ENCODE measurements around the gene STAT3. TPM values are rescaled to one million over a fixed set of nuclear protein-coding genes. Genes with fewer than 3 reads are reported as not detected.
"Not testable (repeated sequence)": the region's sequence is repeated elsewhere in the genome, so short reads cannot be mapped to it uniquely, and the experiment has no call there.

STAT3 gene
- total RNA-seq, 2 donors from 2014 or later: 346 to 380 TPM

GRCh38 chr17:42311240-42312034 lies 76.8 kb downstream of the STAT3 start:
- DNase-seq: no peak
- Mint-ChIP-seq H3K9me3 (no peaks in the 10 kb centered on the region), H3K36me3 (ENCODE audit: insufficient read depth in 2 of 2) (peaks cover 13 to 39% of the 10 kb centered on the region in 2 donors), H3K4me1 (ENCODE audit: low read depth) (peaks cover 85% of the 10 kb centered on the region), H3K27me3 (ENCODE audit: low read depth) (no peaks in the 10 kb centered on the region), H3K27ac (peak overlapping the region; percentile 87), H3K4me3 (peak overlapping the region; percentile 39 to 80)
- ATAC-seq (replicated peaks in 1 of 2): no peak

GRCh38 chr17:42310787-42311215 lies 77.4 kb downstream of the STAT3 start:
- H3K27me3 Mint-ChIP-seq (ENCODE audit: low read depth): no peaks in the 10 kb centered on the region
- H3K9me3 Mint-ChIP-seq: no peaks in the 10 kb centered on the region
- H3K4me1 Mint-ChIP-seq (ENCODE audit: low read depth): peaks cover 84% of the 10 kb centered on the region
- ATAC-seq (replicated peaks in 1 of 2) (peak; percentile 34 to 45), DNase-seq (peak in 1 of 2 donors; percentile 47)
- H3K36me3 Mint-ChIP-seq (ENCODE audit: insufficient read depth in 2 of 2): peaks cover 15 to 41% of the 10 kb centered on the region in 2 donors
- peak overlapping the region; percentile 87 for H3K27ac Mint-ChIP-seq
- H3K4me3 Mint-ChIP-seq: peak overlapping the region; percentile 39 to 80

DNA sequence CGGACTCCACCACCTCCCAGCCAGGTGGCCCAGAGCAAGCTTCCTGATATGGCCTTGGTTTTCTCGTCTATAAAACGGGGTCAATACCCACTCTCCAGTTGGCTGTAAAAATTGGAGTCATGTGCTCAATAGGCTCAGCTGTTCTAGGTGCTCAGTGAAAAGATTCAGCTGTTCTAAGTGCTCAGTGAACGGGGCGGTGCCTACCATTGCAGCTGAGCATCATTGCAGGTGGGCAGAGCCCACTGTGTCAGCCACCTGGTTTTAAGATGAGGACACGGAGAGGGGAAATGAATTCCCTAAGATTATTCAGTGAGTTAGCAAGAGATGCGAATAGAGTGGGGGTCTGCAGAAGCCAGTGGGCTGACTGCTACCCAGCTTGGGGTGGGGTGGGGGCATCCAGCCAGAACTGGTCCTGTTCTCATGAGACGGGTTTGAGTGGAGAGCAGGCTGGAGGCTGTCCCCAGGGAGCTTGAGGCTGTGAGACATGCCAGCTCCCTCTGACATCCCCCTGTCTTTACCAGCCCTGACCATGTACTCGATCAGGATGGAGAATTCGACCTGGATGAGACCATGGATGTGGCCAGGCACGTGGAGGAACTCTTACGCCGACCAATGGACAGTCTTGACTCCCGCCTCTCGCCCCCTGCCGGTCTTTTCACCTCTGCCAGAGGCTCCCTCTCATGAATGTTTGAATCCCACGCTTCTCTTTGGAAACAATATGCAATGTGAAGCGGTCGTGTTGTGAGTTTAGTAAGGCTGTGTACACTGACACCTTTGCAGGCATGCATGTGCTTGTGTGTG lies 78.1 kb downstream of the STAT3 start:
- Mint-ChIP-seq H3K27me3 (ENCODE audit: low read depth) (no peaks in the 10 kb centered on the region), H3K4me3 (peak overlapping the region; percentile 44 to 80), H3K36me3 (ENCODE audit: insufficient read depth in 2 of 2) (peaks cover 12 to 35% of the 10 kb centered on the region in 2 donors), H3K27ac (peak overlapping the region; percentile 87), H3K9me3 (no peaks in the 10 kb centered on the region), H3K4me1 (ENCODE audit: low read depth) (peaks cover 79% of the 10 kb centered on the region)
- ATAC-seq (replicated peaks in 1 of 2) (no peak), DNase-seq (no peak)

DNA sequence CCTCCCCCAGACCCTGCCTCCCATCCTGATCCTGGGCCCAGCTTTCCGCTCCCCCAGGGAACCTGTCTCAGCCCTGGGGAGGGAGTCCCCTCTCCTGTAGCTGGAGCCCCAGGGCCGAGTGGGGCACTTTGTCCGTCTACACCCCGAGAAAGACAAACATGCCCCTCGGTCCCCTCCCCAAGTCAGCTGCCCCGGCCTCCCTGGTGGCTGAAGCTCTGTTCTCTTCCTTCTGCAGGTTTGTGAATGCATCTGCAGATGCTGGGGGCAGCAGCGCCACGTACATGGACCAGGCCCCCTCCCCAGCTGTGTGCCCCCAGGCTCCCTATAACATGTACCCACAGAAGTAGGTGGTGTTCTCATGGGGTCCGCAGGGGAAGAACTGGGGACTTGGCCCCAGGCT lies 79.1 kb downstream of the STAT3 start:
- Mint-ChIP-seq H3K4me3 (no peak overlapping the region), H3K27ac (peak overlapping the region; percentile 74), H3K36me3 (ENCODE audit: insufficient read depth in 2 of 2) (peaks cover 17 to 42% of the 10 kb centered on the region in 2 donors), H3K27me3 (ENCODE audit: low read depth) (no peaks in the 10 kb centered on the region), H3K4me1 (ENCODE audit: low read depth) (peaks cover 82% of the 10 kb centered on the region), H3K9me3 (no peaks in the 10 kb centered on the region)
- ATAC-seq (replicated peaks in 1 of 2) (no peak), DNase-seq (no peak)

DNA sequence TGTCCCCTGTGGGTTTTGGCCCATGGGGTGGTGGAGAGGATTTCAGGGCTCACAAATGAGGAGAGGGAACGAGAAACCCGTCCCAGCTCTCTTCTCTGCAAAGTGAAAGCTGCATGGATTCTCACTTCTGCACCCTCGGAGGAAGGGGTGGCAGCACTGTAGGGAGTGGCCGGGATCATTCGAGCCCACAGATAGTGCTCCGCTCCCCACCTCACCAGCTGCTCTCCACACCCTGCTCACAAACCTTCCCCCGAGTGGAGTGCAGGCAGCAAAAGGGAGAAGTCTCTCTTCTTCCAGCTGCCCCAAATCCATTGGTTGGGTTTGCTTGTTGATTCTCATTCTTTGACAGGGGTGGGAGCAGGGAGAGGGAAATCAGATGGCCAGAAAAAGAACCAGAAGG lies 79.8 kb downstream of the STAT3 start:
- peak overlapping the region; percentile 74 for H3K27ac Mint-ChIP-seq
- DNase-seq: no peak

GRCh38 chr17:42307362-42307927 lies 80.8 kb downstream of the STAT3 start:
- Mint-ChIP-seq H3K9me3 (no peaks in the 10 kb centered on the region), H3K4me3 (peak overlapping the region in 1 of 2 donors; percentile 43), H3K27ac (peak overlapping the region; percentile 89), H3K36me3 (ENCODE audit: insufficient read depth in 2 of 2) (peaks cover 22 to 42% of the 10 kb centered on the region in 2 donors), H3K27me3 (ENCODE audit: low read depth) (no peaks in the 10 kb centered on the region), H3K4me1 (ENCODE audit: low read depth) (peaks cover 79% of the 10 kb centered on the region)
- ATAC-seq (replicated peaks in 1 of 2) (no peak), DNase-seq (no peak)

More for the DNA sequence above, 79.8 kb downstream of the STAT3 start:
- H3K27me3 Mint-ChIP-seq (ENCODE audit: low read depth): no peaks in the 10 kb centered on the region
- H3K9me3 Mint-ChIP-seq: no peaks in the 10 kb centered on the region
- no peak overlapping the region for H3K4me3 Mint-ChIP-seq
- peaks cover 20 to 40% of the 10 kb centered on the region in 2 donors for H3K36me3 Mint-ChIP-seq (ENCODE audit: insufficient read depth in 2 of 2)
- H3K4me1 Mint-ChIP-seq (ENCODE audit: low read depth): peaks cover 82% of the 10 kb centered on the region
- no peak for ATAC-seq (replicated peaks in 1 of 2)

GRCh38 chr17:42306385-42306667 lies 81.9 kb downstream of the STAT3 start:
- Mint-ChIP-seq H3K27me3 (ENCODE audit: low read depth) (no peaks in the 10 kb centered on the region), H3K9me3 (no peaks in the 10 kb centered on the region), H3K27ac (peak overlapping the region; percentile 64), H3K4me1 (ENCODE audit: low read depth) (peaks cover 78% of the 10 kb centered on the region), H3K4me3 (no peak overlapping the region), H3K36me3 (ENCODE audit: insufficient read depth in 2 of 2) (peaks cover 24 to 43% of the 10 kb centered on the region in 2 donors)
- DNase-seq: no peak
- no peak for ATAC-seq (replicated peaks in 1 of 2)

DNA sequence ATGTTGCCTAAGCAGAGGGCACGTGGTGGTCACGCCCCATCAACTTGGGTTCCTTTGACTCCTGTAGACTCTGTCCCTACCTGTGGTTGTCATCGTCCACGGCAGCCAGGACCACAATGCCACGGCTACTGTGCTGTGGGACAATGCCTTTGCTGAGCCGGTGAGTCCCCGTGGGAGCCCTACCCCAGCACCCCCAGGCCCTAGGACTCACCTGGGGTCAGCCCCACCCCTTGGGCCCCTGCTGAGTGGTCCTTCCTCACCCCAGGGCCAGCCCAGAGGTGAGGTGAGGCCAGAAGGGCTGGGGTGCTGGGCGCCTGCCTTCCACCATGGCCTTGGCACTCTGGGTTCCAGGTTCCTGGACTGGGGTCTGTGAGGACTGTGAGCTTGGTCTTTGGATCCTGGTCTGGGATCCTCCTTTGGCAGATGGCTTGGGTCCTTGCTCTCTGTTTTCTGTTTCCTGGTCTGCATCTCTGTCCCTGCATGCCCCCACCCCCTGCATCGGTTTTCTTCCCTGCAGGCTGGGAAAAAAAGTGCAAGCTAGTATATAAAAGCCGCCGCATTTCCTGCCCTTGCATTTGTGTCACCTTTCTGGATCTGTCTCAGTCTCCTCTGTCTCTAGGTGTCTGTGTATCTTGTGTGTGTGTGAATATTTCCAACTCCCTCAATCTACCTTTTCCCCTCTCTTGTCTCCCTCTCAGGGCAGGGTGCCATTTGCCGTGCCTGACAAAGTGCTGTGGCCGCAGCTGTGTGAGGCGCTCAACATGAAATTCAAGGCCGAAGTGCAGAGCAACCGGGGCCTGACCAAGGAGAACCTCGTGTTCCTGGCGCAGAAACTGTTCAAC lies 82.5 kb downstream of the STAT3 start:
- H3K4me1 Mint-ChIP-seq (ENCODE audit: low read depth): peaks cover 77% of the 10 kb centered on the region
- no peaks in the 10 kb centered on the region for H3K9me3 Mint-ChIP-seq
- DNase-seq: no peak
- H3K4me3 Mint-ChIP-seq: peak overlapping the region; percentile 10 to 16
- H3K36me3 Mint-ChIP-seq (ENCODE audit: insufficient read depth in 2 of 2): peaks cover 23 to 45% of the 10 kb centered on the region in 2 donors
- H3K27ac Mint-ChIP-seq: peak overlapping the region; percentile 64
- peak; percentile 12 to 17 for ATAC-seq (replicated peaks in 1 of 2)
- no peaks in the 10 kb centered on the region for H3K27me3 Mint-ChIP-seq (ENCODE audit: low read depth)

DNA sequence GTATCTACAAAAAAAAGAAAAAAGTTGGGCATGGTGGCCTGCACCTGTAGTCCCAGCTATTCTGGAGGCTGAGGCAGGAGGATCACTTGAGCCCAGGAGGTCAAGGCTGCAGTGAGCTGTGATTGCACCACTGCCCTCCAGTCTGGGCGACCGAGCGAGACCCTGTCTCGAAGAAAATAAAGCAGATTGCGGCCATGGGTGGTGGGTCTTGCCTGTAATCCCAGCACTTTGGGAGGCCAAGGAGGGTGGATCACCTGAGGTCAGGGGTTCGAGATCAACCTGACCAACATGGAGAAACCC lies 83.3 kb downstream of the STAT3 start:
- not testable (repeated sequence) for ATAC-seq (replicated peaks in 1 of 2); DNase-seq; H3K9me3 Mint-ChIP-seq; H3K27me3 Mint-ChIP-seq (ENCODE audit: low read depth); H3K4me3 Mint-ChIP-seq
- Mint-ChIP-seq H3K4me1 (ENCODE audit: low read depth) (peaks cover 69% of the 10 kb centered on the region), H3K27ac (peak overlapping the region; percentile 66), H3K36me3 (ENCODE audit: insufficient read depth in 2 of 2) (peaks cover 20 to 45% of the 10 kb centered on the region in 2 donors)

- peak overlapping the region; percentile 66 for H3K27ac Mint-ChIP-seq
- H3K4me1 Mint-ChIP-seq (ENCODE audit: low read depth): peaks cover 63% of the 10 kb centered on the region
- H3K36me3 Mint-ChIP-seq (ENCODE audit: insufficient read depth in 2 of 2): peaks cover 20 to 42% of the 10 kb centered on the region in 2 donors
Measured at GRCh38 chr17:42304187-42305030, 83.8 kb downstream of the STAT3 start.

DNA sequence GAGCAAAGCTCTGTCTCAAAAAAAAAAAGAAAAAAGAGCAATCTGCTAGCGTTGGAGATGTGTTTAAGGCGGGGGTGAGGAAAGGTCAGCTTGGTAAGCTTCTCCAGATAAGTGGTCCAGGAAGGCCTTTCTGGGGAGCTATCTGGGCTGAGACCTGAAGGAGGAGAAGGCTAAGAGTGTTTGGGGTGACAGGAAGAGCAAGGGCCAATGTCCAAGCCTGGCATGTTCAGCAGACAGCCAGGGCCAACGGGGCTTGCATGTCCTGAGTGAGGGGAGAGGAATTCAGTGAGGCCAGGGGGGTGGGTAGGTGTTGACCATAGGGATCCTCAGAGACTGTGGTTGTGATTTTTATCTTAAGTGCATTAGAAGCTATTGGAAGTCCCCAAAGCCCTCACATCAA lies 84.5 kb downstream of the STAT3 start:
- Mint-ChIP-seq H3K27ac (peak overlapping the region; percentile 70), H3K27me3 (ENCODE audit: low read depth) (no peaks in the 10 kb centered on the region), H3K4me1 (ENCODE audit: low read depth) (peaks cover 56% of the 10 kb centered on the region), H3K36me3 (ENCODE audit: insufficient read depth in 2 of 2) (peaks cover 20 to 42% of the 10 kb centered on the region in 2 donors), H3K4me3 (no peak overlapping the region), H3K9me3 (no peaks in the 10 kb centered on the region)
- ATAC-seq (replicated peaks in 1 of 2): no peak
- no peak for DNase-seq

More at GRCh38 chr17:42304187-42305030, 83.8 kb downstream of the STAT3 start:
- peak in 1 of 2 donors; percentile 3 for ATAC-seq (replicated peaks in 1 of 2)
- no peak for DNase-seq
- H3K27me3 Mint-ChIP-seq (ENCODE audit: low read depth): no peaks in the 10 kb centered on the region
- H3K9me3 Mint-ChIP-seq: no peaks in the 10 kb centered on the region
- no peak overlapping the region for H3K4me3 Mint-ChIP-seq

- no peak for ATAC-seq (replicated peaks in 1 of 2)
- Mint-ChIP-seq H3K27me3 (ENCODE audit: low read depth) (no peaks in the 10 kb centered on the region), H3K9me3 (no peaks in the 10 kb centered on the region), H3K4me1 (ENCODE audit: low read depth) (peaks cover 42% of the 10 kb centered on the region), H3K27ac (no peak overlapping the region), H3K4me3 (no peak overlapping the region), H3K36me3 (ENCODE audit: insufficient read depth in 2 of 2) (peaks cover 18 to 39% of the 10 kb centered on the region in 2 donors)
- DNase-seq: no peak
Measured at GRCh38 chr17:42301022-42301421, 87.2 kb downstream of the STAT3 start.
